NCI-H524 treated with DMSO at 0.1 percent for 48 hours (cell line): ENCODE data around the gene NEURL4.

Experiments
- DNase-seq: peaks from one replicate; lab custom pipeline; 2025; lab: John Stamatoyannopoulos, UW

NEURL4 gene

GRCh38 chr17:7304179-7304578 is 25.0 kb downstream of the NEURL4 start:
- DNase-seq, result no peak

- no peak for DNase-seq
Observed at GRCh38 chr17:7296189-7296861, 32.8 kb downstream of the NEURL4 start.

GRCh38 chr17:7295230-7296180 is 33.6 kb downstream of the NEURL4 start:
- DNase-seq, result no peak

- no peak for DNase-seq
Observed at GRCh38 chr17:7294614-7295153, 34.5 kb downstream of the NEURL4 start, which contains the start of gene YBX2. YBX2 (minus strand) TSS chr17:7294639; CDS start chr17:7294500, 139 bp downstream.

GRCh38 chr17:7293816-7294613 is 35.1 kb downstream of the NEURL4 start:
- no peak for DNase-seq

GRCh38 chr17:7293159-7293558 is 36.0 kb downstream of the NEURL4 start:
- no peak for DNase-seq

- DNase-seq, result no peak
Observed at GRCh38 chr17:7292729-7293128, 36.4 kb downstream of the NEURL4 start.

GRCh38 chr17:7292194-7292593 is 36.9 kb downstream of the NEURL4 start:
- DNase-seq, result no peak

GRCh38 chr17:7290685-7291084 is 38.5 kb downstream of the NEURL4 start:
- DNase-seq, result no peak

GRCh38 chr17:7290166-7290565 is 39.0 kb downstream of the NEURL4 start:
- no peak for DNase-seq

- DNase-seq, result no peak
Observed at GRCh38 chr17:7289256-7290032, 39.7 kb downstream of the NEURL4 start.

GRCh38 chr17:7285679-7286078 is 43.5 kb downstream of the NEURL4 start:
- DNase-seq, result no peak

- DNase-seq, result no peak
Observed at GRCh38 chr17:7284911-7285310, 44.2 kb downstream of the NEURL4 start.

- DNase-seq, result no peak
Observed at GRCh38 chr17:7283471-7284216, 45.5 kb downstream of the NEURL4 start.

GRCh38 chr17:7282752-7283321 is 46.3 kb downstream of the NEURL4 start:
- DNase-seq, result no peak

- no peak for DNase-seq
Observed at GRCh38 chr17:7281953-7282751, 47.0 kb downstream of the NEURL4 start.

GRCh38 chr17:7281074-7281952 is 47.8 kb downstream of the NEURL4 start, which contains the start of gene SLC2A4:
SLC2A4 (plus strand) TSS chr17:7281718; CDS start chr17:7281935, 217 bp downstream.
- DNase-seq, result no peak

GRCh38 chr17:7280519-7281073 is 48.5 kb downstream of the NEURL4 start:
- no peak for DNase-seq
